NCI-H446 (cell line): ENCODE results near the gene RPTOR.
"Not testable (repeated sequence)": the region's sequence is repeated elsewhere in the genome, so short reads cannot be mapped to it uniquely, and the experiment has no call there.

Source experiments
- DNase-seq, 2 experiments: peaks; one replicate each; lab custom pipeline; 2025; lab: John Stamatoyannopoulos, UW

RPTOR gene

DNA sequence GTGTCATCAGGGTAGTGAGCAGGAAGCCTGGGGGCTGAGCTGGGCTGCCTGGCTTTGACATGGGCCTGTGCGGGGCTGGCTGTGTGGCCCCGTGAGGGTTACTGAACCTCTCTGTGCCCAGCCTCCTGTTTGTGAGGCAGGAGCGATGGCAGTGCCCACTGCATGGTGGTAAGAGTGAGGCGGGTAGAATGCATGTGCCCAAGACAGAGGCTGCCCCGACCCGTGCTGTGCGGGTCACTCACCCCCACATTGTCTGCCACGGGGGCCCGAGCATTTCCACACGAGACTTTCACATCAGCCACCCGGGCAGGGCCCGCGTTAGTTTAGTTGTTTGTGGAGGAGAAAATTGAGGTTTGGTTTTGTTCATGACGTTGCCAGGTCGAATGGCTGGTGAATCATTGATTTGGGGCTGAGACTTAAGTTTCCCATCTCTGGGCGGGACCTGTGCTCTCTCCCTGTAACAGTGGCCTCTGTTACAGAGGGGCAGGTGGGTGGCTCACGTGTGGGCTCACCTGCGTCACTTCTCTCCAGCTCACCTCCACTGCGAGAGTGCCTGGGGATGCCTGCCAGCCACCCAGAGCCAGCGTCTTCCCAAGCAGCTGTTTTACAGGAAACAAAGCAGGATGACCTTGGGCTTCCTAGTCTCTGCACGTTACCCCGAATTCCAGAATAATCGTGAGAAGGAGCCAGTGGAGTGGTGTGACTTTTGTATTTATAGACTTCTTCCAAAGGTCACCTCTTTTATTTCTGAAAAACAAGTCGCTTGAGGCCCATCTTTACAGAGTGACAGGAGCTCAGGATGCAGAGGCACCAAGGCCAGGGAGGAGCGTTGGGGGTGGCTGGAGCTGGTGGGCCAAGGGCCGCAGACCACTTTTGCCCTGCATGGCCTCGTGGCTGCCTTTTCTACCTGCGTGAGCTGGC lies 150.6 kb downstream of the RPTOR start:
- DNase-seq, result no peak

DNA sequence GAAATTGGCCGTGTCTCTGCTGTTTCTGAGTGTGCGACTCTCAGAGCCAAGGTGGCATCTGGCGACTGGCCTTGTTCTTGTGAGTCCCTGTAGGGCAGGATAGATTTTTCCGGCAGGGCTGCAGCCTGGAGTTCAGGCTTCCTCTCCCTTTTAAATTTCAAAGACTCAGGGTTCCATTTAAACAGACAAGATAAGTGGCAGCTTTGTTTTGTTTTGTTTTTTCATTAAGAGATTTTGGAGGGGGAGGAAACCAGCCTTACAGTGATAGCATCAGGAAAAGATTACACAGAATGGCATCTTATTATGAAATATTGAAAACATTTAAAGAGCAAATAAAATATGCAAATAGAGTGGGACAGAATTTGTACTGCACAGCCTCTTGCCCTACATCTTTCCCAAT lies 151.3 kb downstream of the RPTOR start:
- peak in 1 of 2 experiments; percentile 65 for DNase-seq

DNA sequence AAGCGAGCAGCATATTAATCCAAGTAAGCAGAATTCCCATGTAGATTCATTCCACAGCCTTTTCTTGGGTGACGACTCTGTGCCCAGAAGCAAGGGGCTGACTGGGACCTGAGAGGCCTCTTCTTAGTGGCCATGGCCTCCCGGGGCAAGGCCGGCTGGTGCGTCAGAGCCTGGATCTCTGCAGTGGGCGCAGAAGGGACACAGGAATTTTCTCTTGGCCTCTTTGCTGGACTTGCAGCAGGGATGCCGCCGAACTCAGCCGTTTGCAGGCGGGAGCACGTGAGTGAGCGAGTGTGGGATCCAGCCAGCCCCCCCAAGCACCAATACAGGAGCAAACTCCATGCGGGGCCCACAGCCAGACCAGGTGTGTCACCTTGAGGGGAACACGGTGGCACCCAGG lies 151.8 kb downstream of the RPTOR start:
- no peak for DNase-seq

DNA sequence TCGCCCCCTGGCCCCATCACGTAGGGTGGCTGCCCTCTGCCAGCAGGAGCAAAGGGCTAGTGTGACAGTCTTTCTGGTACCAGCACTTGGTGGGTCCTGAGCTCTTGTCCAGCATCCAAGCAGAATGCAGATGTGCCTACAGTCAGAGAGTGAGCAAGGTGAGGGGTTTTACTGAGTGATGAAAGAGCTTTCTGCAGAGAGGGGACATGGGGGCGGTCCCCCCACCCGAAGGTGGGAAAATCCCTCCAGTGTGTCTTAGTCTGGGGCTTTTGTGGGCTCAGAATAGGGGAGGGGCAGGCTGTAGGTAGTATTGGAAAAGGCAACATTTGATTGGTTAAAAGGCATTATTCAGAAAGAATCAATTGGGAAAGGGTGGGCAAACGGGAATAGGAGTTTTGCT lies 152.3 kb downstream of the RPTOR start:
- no peak for DNase-seq

DNA sequence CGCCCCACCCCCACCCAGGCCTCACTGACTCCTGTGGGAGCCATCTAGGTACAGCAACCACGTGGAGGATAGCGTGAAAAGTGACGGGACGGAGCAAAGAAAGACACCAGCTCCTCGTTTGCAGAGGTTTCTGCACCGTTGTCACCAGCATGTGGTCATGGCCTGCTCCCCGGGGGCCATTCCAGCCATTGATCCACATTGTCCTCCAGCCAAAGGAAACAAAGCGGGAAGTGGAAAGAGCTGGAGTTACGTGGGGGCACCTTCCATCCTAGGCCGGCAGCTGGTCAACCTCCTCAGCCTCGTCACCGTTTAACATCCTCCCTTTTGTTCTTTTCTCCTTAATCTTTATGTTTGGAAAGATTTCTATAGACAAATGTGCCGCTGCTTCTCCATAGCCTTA lies 153.7 kb downstream of the RPTOR start:
- no peak for DNase-seq

DNA sequence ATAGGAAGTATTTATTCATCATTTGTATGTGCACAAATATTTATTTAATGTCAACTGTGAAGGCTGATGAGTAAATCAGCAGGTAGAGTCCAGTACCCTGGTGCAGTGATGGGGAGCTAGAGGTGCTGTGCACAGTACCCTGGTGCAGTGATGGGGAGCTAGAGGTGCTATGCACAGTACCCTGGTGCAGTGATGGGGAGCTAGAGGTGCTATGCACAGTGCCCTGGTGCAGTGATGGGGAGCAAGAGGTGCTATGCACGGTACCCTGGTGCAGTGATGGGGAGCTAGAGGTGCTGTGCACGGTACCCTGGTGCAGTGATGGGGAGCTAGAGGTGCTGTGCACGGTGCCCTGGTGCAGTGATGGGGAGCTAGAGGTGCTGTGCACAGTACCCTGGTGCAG lies 154.6 kb downstream of the RPTOR start:
- not testable (repeated sequence) for DNase-seq

DNA sequence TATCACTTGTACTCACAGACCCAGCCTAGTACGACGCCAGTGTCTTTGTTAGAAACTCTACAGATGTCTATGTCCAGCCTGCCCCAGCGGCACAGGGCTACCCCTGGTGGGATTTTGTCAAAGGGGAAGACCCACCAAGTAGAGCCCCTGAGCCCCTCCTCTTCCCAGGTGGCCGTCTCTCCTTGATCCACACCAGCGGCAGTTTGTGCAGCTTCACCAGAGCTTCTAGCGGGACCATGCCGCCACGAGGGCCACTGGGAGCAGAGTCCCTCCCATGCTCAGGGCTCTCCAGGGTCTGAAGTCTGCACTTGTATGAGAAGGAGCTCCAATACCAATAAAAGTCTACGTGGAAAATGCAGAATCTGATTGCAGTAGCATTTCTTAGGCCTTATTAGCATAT lies 157.1 kb downstream of the RPTOR start:
- no peak for DNase-seq

DNA sequence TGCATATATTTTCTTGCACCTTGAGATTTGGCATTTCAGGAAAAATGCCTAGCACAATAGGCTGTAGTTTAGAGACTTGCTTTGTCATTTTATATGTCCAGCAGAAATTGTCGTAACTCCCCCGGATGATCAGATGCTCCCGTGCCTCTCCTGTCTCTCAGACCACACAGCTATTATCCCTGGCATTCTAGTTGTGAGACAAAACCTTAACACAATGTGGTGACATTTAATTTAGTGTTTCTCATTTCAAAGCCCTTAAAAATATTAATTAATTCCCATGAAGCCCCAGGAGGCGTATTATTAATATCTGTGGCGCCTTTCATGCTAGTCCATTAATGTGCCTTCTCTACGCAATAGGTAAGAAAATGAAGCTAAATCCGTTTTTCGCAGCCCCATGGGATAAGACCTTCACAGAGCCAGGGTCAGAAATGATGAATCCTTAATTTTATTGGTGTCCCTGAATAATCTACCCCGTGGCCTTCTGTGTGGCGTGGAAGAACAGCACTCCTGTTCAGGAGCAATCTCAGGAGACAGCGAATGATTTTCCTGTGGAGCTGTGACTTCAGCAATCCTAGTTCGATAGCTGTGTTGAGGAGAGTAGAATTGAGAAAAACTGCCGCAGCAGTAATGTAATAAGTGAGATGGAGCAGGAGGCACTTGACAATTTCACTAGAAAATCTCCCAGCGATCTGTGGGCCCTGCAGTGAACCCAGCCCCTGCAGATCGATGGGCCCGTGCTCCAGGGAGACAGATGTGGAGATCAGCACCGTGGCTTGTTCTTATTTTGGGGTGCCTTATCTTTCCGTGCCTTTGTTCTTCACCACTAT lies 157.9 kb downstream of the RPTOR start:
- no peak for DNase-seq

DNA sequence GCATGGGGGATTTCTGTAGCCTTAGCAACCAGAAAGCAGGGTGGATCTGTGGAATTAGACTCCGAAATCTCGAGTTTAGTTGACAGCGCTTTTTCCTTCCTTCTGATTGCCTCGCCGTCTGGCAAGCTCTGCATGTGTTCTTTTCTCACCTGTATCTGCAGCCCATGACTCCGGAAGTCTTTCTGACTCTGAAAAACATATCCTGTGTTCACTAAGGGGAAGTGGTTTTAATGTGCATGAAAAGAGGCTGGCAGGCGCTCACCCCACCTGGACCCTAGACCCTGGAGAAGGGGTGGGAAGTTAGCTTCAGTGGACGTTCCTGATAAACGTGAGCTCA lies 158.5 kb downstream of the RPTOR start:
- DNase-seq, result no peak

DNA sequence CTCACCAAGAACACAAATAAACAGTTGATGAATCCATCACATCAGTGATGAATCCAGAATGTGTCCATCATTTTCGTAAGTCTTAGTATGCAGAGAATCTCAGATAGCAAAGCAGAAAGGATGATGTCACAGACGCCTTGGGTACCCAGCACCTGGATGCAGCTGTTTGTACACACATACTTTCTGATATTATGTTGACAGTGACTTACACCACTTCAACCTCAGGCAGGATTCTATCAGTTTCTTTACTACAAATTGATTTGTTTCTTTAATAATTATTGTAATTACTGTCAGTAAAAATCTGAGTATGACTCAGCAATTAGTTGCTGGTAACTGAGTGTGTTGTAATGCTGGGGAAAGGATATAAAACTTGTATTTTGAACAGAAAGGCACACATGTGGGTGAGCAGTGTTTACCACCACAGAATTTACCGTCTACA lies 159.8 kb downstream of the RPTOR start:
- no peak for DNase-seq

DNA sequence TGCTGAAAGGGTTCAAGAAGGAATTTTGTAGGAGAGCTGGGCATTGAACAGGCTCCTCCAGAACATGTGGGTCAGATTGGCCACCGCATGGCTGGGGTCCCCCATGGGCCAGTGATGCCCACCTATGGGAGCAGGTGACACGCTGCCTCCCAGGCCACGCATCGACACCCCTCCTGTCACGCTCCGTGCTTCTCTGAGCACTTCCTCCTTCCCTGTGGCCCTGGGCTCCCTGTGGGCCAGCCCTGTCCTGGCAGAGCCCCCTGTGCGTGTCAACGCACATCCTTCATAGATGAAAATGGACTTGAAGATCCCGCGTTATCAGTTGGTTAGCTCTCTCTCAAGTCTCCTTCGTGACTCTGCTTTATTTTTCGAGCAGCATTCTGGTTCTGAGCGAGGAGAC lies 160.3 kb downstream of the RPTOR start:
- DNase-seq, result no peak

DNA sequence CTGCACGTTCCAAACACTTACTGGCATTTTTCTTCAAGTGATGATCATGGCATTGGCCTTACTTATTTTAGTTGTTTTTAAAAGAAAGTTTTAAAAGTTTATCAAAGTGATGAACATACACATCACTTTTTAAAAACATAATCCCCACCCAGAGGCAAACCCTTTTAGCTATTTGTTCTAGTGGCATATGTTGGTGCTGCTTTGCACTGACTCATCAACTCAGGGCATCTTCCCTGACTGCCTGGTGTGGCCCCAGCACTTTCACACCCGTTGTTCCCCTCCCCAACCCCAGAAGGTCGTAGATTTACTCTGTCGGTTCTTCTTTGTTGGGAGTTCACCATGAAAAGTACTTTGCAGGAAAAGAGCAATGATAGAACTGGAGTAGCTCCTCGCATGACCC lies 161.3 kb downstream of the RPTOR start:
- peak in 1 of 2 experiments; percentile 38 for DNase-seq

DNA sequence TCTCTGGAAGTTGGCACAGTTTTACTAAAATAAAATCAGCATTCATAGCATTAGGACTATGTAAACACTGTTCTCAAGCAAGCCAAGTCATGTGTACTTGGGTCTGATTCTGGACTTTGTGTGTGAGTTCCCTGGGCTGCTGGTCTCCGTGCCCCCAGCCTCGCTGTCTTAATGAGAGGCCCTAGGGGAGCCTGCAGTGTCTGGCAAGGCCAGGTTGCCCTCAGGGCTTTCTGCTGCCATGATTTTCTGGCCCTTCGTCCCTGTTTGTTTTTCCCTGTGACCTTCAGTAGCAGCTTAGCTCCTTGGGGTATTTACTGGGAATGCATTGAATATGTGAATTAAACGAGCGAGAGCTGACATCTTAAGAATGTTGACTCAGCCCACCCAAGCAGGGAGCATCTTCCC lies 161.8 kb downstream of the RPTOR start:
- peak in 1 of 2 experiments; percentile 44 for DNase-seq

DNA sequence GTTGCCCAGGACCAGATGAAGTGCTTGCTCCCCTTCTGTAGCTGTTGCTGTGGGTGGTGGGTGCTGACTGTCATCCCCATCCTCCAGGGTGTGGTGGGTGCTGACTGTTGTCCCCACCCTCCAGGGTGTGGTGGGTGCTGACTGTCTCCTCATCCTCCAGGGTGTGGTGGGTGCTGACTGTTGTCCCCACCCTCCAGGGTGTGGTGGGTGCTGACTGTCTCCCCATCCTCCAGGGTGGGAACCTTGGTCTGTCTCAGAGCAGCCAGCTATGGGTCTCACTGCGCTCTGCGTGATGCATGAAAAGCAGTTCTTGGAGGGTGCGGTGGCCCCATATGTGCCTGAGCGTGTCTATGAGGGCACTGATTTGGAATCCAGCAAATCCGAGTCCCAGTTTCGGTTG lies 163.8 kb downstream of the RPTOR start:
- DNase-seq, result no peak

DNA sequence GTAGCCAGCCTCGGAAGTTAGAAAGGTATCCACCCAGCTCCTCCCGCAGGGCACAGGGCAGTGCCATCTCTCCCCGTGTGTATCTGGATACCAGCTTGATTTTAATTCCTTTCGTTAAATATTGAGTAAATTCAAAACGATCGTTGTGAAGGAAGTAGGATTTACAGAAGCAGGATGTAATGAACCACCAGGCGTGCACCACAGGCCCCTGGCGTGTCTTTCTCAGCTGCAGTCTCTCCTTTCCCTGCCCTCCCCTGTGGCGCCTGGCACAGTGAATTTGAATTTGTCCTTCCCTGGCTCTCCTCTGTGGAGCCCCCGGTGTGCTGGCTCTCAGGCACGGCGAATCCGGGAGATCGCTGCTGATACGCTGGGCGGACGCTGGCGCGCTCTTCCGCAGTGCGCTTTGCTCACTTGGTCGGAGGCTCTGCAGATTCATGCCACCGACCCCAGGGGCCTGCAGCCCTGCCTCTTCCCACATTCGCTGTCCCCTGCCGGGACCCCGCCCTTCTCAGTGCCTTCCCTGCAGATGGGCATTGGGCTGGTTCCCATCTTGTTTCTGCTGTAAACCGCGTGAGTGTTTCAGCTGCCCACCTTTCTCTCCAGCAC lies 164.6 kb downstream of the RPTOR start:
- no peak for DNase-seq

DNA sequence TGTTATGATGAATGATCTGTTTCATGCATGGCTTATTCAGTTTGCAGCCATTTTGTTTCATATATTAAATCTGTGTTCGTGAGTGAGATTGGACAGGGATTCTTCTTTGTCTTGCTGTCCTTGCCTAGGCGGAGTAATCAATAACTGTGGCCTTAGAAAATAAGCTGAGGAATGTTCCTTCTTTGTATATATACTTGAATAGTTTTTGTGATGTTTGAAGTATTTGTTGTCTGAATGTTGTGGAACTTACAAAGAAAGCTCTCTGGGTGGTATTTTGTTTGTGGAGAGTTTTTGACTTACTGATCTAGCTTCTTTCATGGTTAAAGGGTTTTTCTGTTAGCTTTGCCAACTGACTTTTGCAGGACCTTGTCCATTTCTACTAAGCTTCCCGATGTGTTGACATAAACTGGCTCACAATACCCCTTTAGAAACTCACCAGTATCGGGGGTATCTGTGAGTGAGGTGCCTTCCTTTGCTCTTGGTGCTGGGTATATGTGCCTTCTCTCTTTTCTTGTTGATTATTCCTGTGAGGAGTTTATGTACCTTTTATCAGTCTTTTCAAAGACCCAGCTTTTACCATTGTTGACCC lies 166.2 kb downstream of the RPTOR start:
- DNase-seq, result no peak

DNA sequence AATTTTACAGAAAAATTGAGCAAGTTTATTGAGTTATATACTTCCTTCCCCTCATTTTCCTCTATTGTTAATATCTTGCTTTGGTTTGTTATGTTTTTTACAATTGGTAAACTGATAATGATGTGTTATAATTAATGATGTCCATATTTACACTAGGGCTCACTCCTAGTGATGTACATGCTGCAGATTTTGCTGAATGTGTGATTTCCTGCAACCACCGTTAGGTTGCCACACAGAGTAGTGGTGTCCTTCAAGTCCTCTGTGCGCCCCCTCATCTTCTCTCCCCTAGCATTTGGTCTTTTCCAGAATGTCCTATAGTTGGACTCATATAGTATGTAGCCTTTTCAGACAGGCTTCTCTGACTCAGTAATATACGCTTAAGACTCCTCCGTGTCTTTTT lies 167.5 kb downstream of the RPTOR start:
- no peak for DNase-seq

DNA sequence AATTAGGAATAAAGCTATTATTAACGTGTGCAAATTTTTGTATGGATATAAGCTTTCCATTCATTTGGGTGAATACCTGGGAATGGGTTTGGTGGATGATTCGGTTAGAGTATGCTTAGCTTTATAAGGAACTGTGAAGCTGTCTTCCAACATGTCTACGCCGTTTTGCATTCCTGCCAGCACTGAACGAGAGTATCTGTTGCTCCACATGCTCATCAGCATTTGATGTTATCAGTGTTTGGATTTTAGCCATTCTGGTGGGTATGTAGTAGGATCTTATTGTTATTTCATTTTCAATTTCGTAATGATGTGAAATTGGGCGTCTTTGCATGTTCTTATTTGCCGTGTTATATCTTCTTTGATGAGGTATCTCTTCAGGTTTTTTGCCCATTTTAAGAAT lies 168.0 kb downstream of the RPTOR start:
- DNase-seq, result no peak

DNA sequence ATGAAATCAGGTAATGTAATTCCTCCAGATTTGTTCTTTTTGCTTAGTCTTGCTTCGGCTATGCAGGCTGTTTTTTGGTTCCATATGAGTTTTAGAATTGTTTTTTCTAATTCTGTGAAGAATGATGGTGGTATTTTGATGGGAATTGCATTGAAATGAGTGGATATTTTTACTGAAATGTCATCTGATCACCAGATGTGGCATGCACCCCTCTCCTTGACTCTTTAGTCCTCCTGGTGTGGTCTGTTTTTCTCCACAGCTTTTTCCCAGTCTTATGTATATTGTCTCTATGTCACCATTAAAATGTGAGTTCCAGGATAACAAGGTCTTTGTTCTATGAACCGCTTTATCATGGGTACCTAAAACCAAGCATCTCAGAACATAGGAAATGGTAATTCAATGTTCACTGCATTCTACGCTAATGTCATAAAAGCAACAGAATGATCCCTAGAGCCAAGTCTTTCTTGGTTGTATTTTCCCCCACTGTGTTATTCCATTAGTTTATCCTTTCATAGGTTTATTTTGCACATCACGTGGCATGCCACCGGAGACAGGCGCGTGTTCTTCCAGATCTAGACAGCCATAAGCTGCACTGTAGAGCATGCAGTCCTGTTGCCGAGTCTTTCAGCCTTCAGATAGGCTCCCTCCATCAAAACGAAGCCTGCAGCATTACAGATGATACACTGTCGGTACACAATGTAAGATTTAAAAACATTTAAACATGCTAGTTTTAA lies 172.5 kb downstream of the RPTOR start:
- DNase-seq, result no peak

DNA sequence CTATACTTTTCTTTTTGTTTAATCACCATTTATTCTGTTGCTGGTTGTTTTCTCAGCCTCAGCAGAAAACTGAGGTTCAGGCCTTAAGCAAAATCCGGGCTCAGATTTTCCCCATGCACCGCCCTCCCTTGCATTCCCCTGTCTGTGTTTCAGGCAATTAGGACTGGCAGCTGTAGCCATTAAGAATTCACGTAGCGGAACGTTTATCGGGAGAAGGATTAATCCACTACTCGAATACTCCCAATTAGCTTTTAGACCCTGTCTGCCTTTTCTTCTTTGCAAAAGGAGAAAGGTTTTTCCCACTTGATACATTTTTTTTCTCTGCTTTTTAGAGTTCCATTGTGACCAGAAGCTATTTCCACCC lies 173.1 kb downstream of the RPTOR start:
- DNase-seq, result no peak

DNA sequence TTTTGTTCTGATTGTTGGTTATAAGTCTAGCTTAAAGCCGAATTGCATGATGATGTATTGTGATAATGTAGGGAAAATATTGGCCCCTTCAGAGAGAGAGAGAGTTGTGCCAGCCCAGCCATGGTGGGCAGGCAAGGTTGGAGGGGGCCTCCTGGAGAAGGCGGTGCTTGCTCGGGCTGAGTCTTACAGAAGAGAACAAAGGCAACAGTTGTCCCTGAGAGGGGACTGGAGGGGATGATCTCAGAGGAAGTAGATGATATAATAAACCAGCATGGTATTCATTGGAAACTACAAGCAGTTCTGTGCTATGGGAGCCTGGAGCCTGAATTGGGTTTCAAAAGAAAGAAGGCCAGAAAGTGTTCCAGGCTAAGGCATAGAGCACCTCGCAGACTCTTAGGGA lies 173.8 kb downstream of the RPTOR start:
- DNase-seq, result no peak

DNA sequence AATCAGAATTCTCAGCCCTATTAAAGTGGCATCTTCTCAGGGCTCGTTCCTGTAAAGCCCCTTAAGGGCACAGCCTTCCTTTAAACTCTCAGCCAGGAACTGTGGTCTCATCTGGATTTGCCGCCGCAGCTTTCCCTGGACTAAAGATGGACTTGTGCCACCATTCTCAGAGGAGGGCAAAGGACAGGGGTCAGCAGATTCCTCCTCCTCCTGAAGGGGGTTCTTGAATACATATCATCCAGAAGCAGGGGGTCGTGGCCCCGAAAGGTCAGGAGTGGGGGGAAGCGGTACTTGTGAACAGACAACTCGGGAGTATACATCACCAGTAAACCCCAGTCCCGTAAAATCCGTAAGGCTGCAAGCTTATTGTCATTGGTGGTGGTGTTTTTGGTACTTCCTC lies 174.8 kb downstream of the RPTOR start:
- no peak for DNase-seq
